NCI-H446 (cell line): ENCODE measurements around the gene KRTAP13-4.
A peak's percentile ranks its signal among the peaks of the same experiment; 100 is the strongest.

Experiments used
- DNase-seq, 2 experiments: peaks; one replicate each; lab custom pipeline; 2025; lab: John Stamatoyannopoulos, UW

The KRTAP13-4 gene

GRCh38 chr21:30430170-30430655, at the start of gene KRTAP13-4:
Gene KRTAP13-4, plus strand, starts transcription at chr21:30430220. Its CDS starts 56 bp downstream, at chr21:30430276.
- no peak for DNase-seq

GRCh38 chr21:30382201-30382600, 47.8 kb upstream of the KRTAP13-4 start:
- DNase-seq: no peak

- peak; percentile 59 to 86 for DNase-seq
Measured at GRCh38 chr21:30391492-30392025, 38.5 kb upstream of the KRTAP13-4 start.

GRCh38 chr21:30395731-30396130, 34.3 kb upstream of the KRTAP13-4 start, which contains the start of gene KRTAP13-1:
Gene KRTAP13-1, plus strand, starts transcription at chr21:30396031. Its CDS starts 56 bp downstream, at chr21:30396087.
- no peak for DNase-seq

- DNase-seq: peak; percentile 97 to 99
Measured at GRCh38 chr21:30408782-30409494, 21.1 kb upstream of the KRTAP13-4 start.

- DNase-seq: no peak
Measured at GRCh38 chr21:30415993-30416392, 14.0 kb upstream of the KRTAP13-4 start.

GRCh38 chr21:30425826-30426225, 4.2 kb upstream of the KRTAP13-4 start, which contains the start of gene KRTAP13-3:
Gene KRTAP13-3, minus strand, starts transcription at chr21:30425926. Its CDS starts 14 bp downstream, at chr21:30425912.
- no peak for DNase-seq

- no peak for DNase-seq
Measured at GRCh38 chr21:30426731-30427130, 3.3 kb upstream of the KRTAP13-4 start.

GRCh38 chr21:30434033-30434631, 4.1 kb downstream of the KRTAP13-4 start:
- peak; percentile 5 to 53 for DNase-seq

- peak; percentile 72 to 89 for DNase-seq
Measured at GRCh38 chr21:30437010-30437565, 7.1 kb downstream of the KRTAP13-4 start.

GRCh38 chr21:30439975-30440374, 10.0 kb downstream of the KRTAP13-4 start, which contains the start of gene KRTAP15-1:
Gene KRTAP15-1, plus strand, starts transcription at chr21:30440275. Its CDS starts 53 bp downstream, at chr21:30440328.
- DNase-seq: no peak

GRCh38 chr21:30443226-30443625, 13.2 kb downstream of the KRTAP13-4 start:
- no peak for DNase-seq

- peak in 1 of 2 experiments; percentile 7 for DNase-seq
Measured at GRCh38 chr21:30444204-30444603, 14.2 kb downstream of the KRTAP13-4 start.

- DNase-seq: no peak
Measured at GRCh38 chr21:30447056-30447455, 17.0 kb downstream of the KRTAP13-4 start.

GRCh38 chr21:30448514-30448913, 18.5 kb downstream of the KRTAP13-4 start:
- DNase-seq: no peak

GRCh38 chr21:30463713-30464112, 33.7 kb downstream of the KRTAP13-4 start:
- DNase-seq: peak in 1 of 2 experiments; percentile 44

- no peak for DNase-seq
Measured at GRCh38 chr21:30468900-30469714, 39.1 kb downstream of the KRTAP13-4 start.

- no peak for DNase-seq
Measured at GRCh38 chr21:30478004-30478403, 48.0 kb downstream of the KRTAP13-4 start.

GRCh38 chr21:30479259-30479658, 49.2 kb downstream of the KRTAP13-4 start:
- DNase-seq: no peak

- no peak for DNase-seq
Measured at GRCh38 chr21:30480145-30480544, 50.1 kb downstream of the KRTAP13-4 start, which contains the start of gene KRTAP19-1. Gene KRTAP19-1, minus strand, starts transcription at chr21:30480367. Its CDS starts 50 bp downstream, at chr21:30480317.
